NCI-H2227 treated with DMSO at 0.1 percent for 48 hours (cell line): ENCODE data around the gene SMAD3.

Experiments
- DNase-seq: peaks from one replicate; lab custom pipeline; 2025; lab: John Stamatoyannopoulos, UW

The SMAD3 gene

GRCh38 chr15:67161881-67162280, 96.5 kb downstream of the SMAD3 start:
- no peak for DNase-seq

GRCh38 chr15:67163180-67163579, 97.8 kb downstream of the SMAD3 start:
- no peak for DNase-seq

GRCh38 chr15:67164401-67164791, 99.0 kb downstream of the SMAD3 start:
- DNase-seq = no peak

- no peak for DNase-seq
Observed at GRCh38 chr15:67164811-67165253, 99.4 kb downstream of the SMAD3 start.

DNA sequence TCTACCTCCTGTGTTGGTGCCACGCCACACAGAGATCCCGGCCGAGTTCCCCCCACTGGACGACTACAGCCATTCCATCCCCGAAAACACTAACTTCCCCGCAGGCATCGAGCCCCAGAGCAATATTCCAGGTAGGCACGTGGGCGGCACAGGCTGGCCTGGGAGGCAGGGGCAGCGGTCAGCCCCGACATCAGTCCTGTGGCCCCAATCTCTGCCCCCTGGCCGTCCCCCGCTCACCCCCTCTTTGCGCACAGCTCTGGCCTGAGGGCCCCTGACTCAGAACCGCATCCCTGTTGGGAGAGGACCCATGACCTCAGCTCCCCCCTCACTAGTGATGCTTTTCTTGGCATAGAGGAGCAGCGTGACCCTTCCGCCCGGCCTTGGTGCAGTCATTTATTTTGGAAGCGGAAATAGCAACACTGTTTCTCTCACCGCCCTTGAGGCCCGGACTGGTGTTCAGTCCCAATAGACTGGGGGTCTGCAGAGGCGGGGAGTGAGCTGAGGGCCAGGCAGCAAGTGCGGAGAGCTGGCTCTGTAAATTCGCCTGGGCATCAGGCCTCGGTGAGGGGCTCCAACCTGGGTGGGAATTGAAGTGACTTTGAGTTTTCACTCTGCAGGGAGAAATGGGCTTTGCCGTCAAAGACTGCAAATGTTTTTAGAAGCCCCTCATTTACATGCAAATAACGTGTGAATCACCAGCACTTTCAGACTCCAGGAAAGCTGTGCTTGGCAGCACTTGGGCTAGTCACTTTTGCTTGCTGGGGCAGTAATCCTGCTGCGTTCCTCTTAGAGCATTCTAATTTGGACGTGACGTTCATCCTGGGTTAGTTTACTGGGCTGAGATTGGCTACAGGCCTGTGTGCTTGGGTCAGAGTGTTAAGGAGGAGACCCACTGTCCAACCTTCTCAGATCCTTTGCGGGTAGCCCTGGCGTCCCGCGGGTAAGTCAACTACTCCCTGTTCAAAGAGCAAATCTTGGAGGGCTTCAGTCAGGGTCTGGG, 100.2 kb downstream of the SMAD3 start:
- no peak for DNase-seq

- DNase-seq = no peak
Observed at GRCh38 chr15:67166280-67167009, 101.0 kb downstream of the SMAD3 start.

DNA sequence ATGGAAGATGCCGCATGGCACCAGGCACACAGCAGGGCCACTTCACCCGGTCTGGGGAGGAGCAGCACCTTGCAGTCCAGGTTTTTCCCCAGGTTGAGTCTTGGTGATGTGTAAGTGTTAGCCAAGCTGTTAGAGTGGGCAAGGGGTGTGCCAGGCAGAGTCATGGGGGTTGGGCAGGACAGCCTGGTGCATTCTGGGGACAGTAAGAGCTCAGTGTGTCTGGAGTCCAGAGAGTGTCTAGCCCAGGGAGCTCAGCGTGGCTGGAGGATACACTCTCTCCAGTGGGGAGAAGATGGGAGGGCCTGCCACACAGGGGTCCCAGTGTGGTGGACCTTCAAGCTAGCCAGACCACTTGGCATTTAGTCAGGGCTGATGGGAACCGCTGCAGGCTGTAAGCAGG, 101.7 kb downstream of the SMAD3 start:
- no peak for DNase-seq

GRCh38 chr15:67168694-67169093, 103.3 kb downstream of the SMAD3 start:
- DNase-seq = no peak

GRCh38 chr15:67170143-67170925, 104.9 kb downstream of the SMAD3 start:
- DNase-seq = no peak

GRCh38 chr15:67171471-67171870, 106.1 kb downstream of the SMAD3 start:
- DNase-seq = no peak

- DNase-seq = no peak
Observed at GRCh38 chr15:67172172-67172571, 106.8 kb downstream of the SMAD3 start.

GRCh38 chr15:67173005-67173404, 107.6 kb downstream of the SMAD3 start:
- DNase-seq = no peak

GRCh38 chr15:67173786-67174185, 108.4 kb downstream of the SMAD3 start:
- no peak for DNase-seq

- DNase-seq = no peak
Observed at GRCh38 chr15:67174446-67174845, 109.0 kb downstream of the SMAD3 start.

DNA sequence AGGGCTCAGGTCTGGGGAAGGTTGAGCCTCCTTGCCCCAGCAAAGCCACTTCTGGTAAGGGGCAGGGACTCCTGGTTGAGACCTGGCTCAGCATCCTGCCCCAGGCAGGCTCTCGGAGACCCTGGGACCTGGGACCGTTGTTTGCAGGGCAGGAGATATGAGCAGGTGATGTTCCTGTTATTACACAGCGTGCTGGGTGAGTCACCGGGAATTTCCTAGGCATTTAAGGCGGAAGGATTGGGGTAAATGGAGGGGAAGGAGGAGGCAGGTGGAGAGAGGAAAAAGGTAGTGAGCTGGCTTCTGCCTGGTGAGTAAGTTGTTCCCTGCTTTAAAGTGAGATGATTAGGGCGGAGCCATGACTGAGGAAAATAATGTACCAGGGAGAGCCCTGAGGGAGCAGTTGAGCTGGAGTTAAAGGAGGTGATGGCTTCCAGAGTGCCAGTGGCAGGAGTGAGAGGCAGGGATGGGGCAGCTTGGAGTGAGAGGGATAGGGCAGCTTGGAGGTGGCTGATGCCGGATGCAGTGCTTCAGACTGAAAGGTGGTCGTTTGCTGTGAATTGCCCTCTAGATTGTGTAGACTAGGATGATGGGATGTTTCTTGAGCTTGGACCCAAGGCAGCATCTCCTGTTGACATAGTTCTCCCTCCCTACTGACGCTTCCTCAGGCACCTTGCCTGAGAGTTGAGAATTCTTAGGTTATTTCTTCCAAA, 109.6 kb downstream of the SMAD3 start:
- no peak for DNase-seq

- DNase-seq = no peak
Observed at GRCh38 chr15:67175643-67176071, 110.3 kb downstream of the SMAD3 start.

DNA sequence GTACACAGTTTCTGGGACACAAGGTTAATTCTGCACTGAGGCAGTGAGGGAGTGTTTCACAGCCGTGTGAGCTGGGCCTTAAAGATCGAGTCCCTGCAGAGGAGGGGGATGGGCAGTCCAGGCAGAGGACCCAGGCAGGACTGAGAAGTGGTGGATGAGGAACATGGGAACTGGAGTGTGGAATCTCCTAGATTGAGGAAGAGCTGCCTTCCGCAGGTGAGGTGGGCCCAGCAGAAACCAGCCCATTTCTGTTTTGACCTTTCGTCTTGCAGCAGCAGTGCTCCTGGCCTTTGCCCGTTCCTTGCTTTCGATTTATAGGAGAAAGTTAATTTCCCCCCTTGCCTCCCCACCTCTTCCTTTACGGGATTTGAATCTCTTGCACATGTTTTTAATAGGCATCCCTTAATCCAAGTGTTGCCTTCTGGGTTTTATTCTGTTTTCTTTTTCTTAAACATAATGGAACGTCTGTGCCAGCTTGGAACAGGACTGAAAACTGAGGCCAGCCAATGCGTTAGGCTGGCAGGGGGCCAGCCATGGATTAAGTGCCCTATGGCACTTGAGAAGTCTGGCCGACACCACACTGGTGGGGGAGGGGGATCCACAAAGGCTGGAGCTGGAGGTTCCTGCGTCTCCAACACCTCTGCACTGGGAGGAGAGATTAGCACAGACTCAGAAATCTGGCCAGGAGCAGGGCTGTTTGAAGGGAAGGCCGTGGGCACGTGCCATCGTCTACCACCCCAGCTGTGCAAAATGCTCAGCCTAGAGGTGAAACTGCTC, 111.0 kb downstream of the SMAD3 start:
- DNase-seq = peak; percentile 3

DNA sequence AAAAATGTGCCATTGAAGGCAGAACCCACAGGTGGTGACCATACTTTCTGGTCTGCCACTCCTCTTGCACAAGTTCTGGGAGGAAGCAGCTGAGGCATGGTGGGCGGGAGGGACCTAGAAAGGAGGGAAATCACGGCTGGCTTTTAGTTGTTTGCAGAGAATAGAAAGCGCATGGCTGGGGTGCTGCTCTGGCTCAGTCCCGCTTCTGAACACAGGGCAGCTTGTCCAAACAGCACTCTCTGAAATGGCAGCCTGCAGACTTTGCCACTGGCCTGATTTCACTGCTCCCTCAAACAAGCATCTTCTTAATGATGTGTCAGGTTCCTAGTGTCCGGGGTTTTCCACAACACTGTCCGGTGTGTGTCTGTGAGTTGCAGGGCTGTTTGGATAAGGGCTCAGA, 112.3 kb downstream of the SMAD3 start:
- no peak for DNase-seq

DNA sequence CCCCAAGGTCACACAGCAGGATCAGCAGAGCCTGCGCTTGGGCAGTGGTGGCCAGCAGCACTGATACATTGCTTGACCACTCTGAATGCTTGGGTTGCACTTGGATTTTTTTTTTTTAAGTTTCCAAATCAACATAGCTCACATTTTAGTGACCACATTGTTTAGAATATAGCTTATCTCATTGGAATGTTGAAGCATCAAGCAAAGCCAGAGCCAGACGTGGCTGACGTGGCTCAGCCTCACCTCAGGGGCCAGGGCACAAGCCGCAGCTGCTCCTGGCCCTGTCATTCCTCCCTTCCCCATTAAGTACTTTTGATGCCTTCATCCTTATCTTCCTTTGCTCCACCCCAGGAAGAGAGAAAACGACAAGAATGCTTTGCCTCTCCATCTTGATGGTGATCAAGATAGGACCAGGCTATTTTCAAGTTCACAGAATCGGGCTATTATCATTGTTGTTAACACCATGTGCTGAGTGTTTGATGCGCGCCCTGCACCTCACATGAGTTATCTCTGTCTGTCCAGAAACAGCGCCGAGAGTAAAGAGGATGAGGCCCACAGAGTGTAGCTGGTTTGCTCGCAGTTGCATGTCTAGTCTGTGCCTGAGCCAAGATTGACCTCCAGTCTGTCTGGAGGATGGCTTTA, 113.3 kb downstream of the SMAD3 start:
- DNase-seq = no peak

DNA sequence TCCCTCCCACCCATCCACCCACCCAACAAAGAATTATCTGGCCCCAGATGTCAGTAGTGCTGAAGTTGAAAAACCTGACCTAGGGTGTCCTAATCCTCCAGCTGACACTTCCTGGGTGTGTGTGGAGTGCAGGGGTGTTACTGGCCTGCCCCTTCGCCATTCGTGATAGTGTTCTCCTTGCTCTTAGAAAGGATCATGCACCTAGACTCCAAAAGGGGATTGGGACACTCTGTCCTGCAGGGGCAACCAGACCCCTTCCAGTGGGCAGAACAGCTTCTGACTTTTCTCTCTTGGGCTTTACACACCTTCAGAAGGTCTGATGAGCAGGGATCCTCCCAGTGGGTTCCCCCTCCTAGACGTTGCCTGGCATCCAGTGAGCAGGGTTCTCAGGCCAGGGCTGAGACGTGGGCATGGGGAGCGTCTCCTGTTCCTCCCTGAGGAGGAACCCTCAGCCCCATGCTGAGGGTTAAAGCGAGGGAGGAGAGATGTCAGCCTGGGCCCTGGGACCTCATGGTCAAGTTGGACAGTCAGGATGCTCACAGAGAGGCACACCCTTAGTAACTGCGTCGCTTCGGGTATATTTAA, 114.1 kb downstream of the SMAD3 start:
- DNase-seq = no peak
